Osteoblast (primary cell): ENCODE data around the gene TTC28. TPM values are rescaled to one million over a fixed set of nuclear protein-coding genes. Genes with fewer than 3 reads are reported as not detected.

Experiments used
- DNase-seq: peaks from one replicate; pipeline ENCODE4 v3.0.0; 2011; ENCODE audit warnings: low spot score, mixed read lengths; ENCODE audit not compliant: insufficient read length; ENCODE audit errors: missing footprints
- H2AFZ ChIP-seq: 2 replicates; pipeline ENCODE4 v1.6.0; 2011; ENCODE audit warnings: mild to moderate bottlenecking, low read length
- H3K27ac ChIP-seq: 2 replicates; pipeline ENCODE4 v1.5.1; 2011; ENCODE audit warnings: mild to moderate bottlenecking, low read depth, low read length, moderate library complexity
- H3K27me3 ChIP-seq: 2 replicates; pipeline ENCODE4 v1.6.0; 2012; ENCODE audit warnings: mild to moderate bottlenecking, control low read depth, inconsistent platforms, low read length, moderate library complexity; ENCODE audit not compliant: insufficient read depth
- H3K36me3 ChIP-seq: 2 replicates; pipeline ENCODE4 v1.5.1; 2011; ENCODE audit warnings: mild to moderate bottlenecking, low read length, control low read depth, moderate library complexity; ENCODE audit not compliant: insufficient read depth
- H3K4me1 ChIP-seq: 2 replicates; pipeline ENCODE4 v1.5.1; 2011; ENCODE audit warnings: mild to moderate bottlenecking, low read length, control low read depth, moderate library complexity; ENCODE audit not compliant: insufficient read depth
- H3K4me2 ChIP-seq: 2 replicates; pipeline ENCODE4 v1.6.0; 2011; ENCODE audit warnings: mild to moderate bottlenecking, low read length; ENCODE audit not compliant: insufficient read depth
- H3K4me3 ChIP-seq: fragments of 200-600 bp; sonication (generic); 3 replicates; pipeline ENCODE4 v1.5.1; 2012; ENCODE audit warnings: mild to moderate bottlenecking, low read length, inconsistent platforms; ENCODE audit not compliant: insufficient read depth
- H3K79me2 ChIP-seq: 2 replicates; pipeline ENCODE4 v1.6.0; 2012; ENCODE audit warnings: mild to moderate bottlenecking, low read length, control low read depth, inconsistent platforms; ENCODE audit not compliant: insufficient read depth
- H3K9me3 ChIP-seq: 2 replicates; pipeline ENCODE4 v1.5.1; 2011; ENCODE audit warnings: low read depth, low read length, control low read depth
- H4K20me1 ChIP-seq: 2 replicates; pipeline ENCODE4 v1.6.0; 2012; ENCODE audit warnings: mild to moderate bottlenecking, low read length, control low read depth; ENCODE audit not compliant: insufficient read depth
- total RNA-seq: library from RNA; depleted of rRNA; stranded (reverse); fragments of >200 nt; gene quantifications from 2 replicates; pipeline ENCODE4 v1.2.3, GENCODE V29; 2012
- TF ChIP-seq, protein P1 (sequence below): IDR thresholded peaks from 2 replicates; pipeline ENCODE4 v1.5.1; 2011; ENCODE audit warnings: mild to moderate bottlenecking, low read depth, low read length, moderate library complexity; ENCODE audit errors: extremely low read depth

Gene TTC28
- total RNA-seq, 1 donor, result 48.1 TPM

GRCh38 chr22:28053896-28054818, 625.5 kb downstream of the TTC28 start:
- no peak for DNase-seq
- TF ChIP-seq, protein P1, sequence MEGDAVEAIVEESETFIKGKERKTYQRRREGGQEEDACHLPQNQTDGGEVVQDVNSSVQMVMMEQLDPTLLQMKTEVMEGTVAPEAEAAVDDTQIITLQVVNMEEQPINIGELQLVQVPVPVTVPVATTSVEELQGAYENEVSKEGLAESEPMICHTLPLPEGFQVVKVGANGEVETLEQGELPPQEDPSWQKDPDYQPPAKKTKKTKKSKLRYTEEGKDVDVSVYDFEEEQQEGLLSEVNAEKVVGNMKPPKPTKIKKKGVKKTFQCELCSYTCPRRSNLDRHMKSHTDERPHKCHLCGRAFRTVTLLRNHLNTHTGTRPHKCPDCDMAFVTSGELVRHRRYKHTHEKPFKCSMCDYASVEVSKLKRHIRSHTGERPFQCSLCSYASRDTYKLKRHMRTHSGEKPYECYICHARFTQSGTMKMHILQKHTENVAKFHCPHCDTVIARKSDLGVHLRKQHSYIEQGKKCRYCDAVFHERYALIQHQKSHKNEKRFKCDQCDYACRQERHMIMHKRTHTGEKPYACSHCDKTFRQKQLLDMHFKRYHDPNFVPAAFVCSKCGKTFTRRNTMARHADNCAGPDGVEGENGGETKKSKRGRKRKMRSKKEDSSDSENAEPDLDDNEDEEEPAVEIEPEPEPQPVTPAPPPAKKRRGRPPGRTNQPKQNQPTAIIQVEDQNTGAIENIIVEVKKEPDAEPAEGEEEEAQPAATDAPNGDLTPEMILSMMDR, result no peak
- H3K27ac ChIP-seq, result no peak overlapping the region

DNA sequence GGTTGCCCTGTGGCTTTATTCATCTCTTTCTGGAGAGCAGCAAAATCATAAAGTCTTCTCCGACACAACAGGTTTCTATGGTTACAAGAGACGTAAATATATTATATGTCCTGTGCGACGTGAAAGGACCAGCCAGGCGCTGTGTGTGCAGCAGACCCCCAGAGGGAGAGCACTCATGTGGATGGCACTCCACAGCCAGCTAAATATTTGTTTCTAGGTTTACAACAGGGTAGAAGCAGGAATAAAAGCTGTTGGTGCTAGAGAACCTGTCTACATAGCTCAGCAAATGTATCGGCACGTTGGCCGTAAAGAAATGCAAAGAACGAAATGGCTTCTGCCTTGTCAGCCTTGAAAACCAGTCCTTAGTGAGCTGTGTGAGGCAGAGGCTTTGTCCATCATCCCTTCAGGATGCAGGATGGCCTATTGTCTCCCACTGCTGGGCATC, 626.8 kb downstream of the TTC28 start:
- H4K20me1 ChIP-seq, result no peaks in the 10 kb centered on the region
- no peak overlapping the region for H3K27ac ChIP-seq
- peaks cover 13% of the 10 kb centered on the region for H3K4me1 ChIP-seq
- no peak overlapping the region for H3K4me2 ChIP-seq
- TF ChIP-seq, protein P1, result no peak
- H3K27me3 ChIP-seq, result no peaks in the 10 kb centered on the region
- H2AFZ ChIP-seq, result no peak overlapping the region
- no peak for DNase-seq
- H3K9me3 ChIP-seq, result no peaks in the 10 kb centered on the region
- no peak overlapping the region for H3K4me3 ChIP-seq
- no peaks in the 10 kb centered on the region for H3K36me3 ChIP-seq
- H3K79me2 ChIP-seq, result no peaks in the 10 kb centered on the region

More at GRCh38 chr22:28053896-28054818, 625.5 kb downstream of the TTC28 start:
- H4K20me1 ChIP-seq, result no peaks in the 10 kb centered on the region
- no peaks in the 10 kb centered on the region for H3K79me2 ChIP-seq
- no peaks in the 10 kb centered on the region for H3K27me3 ChIP-seq
- H3K36me3 ChIP-seq, result no peaks in the 10 kb centered on the region
- no peaks in the 10 kb centered on the region for H3K9me3 ChIP-seq
- no peak overlapping the region for H3K4me3 ChIP-seq
- peaks cover 13% of the 10 kb centered on the region for H3K4me1 ChIP-seq
- peak overlapping the region; percentile 30 for H2AFZ ChIP-seq
- H3K4me2 ChIP-seq, result no peak overlapping the region

- no peaks in the 10 kb centered on the region for H3K27me3 ChIP-seq
- H3K4me3 ChIP-seq, result no peak overlapping the region
- H3K9me3 ChIP-seq, result no peaks in the 10 kb centered on the region
- H3K36me3 ChIP-seq, result no peaks in the 10 kb centered on the region
- no peak overlapping the region for H3K27ac ChIP-seq
- no peaks in the 10 kb centered on the region for H3K79me2 ChIP-seq
- H4K20me1 ChIP-seq, result no peaks in the 10 kb centered on the region
- no peak overlapping the region for H3K4me2 ChIP-seq
- no peak overlapping the region for H2AFZ ChIP-seq
- TF ChIP-seq, protein P1, result peak; percentile 98
- peak; percentile 53 for DNase-seq
- H3K4me1 ChIP-seq, result peaks cover 13% of the 10 kb centered on the region
Measured at GRCh38 chr22:28051787-28052356, 627.8 kb downstream of the TTC28 start.
